A172 (cell line): Measurements from ENCODE around the gene MVD. TPM values are rescaled to one million over a fixed set of nuclear protein-coding genes. Genes with fewer than 3 reads are reported as not detected.

Source experiments
- DNase-seq: peaks from one replicate; pipeline ENCODE4 v3.0.0-alpha.2; 2015; ENCODE audit warnings: low spot score
- total RNA-seq: library from RNA; depleted of rRNA; stranded (reverse); fragments of >200 nt; shearing (Covaris generic); gene quantifications from 2 replicates; pipeline ENCODE4 v1.2.3, GENCODE V29; 2014

The MVD gene
- total RNA-seq, 1 experiment from 2014 or later = 53.8 TPM

- DNase-seq = no peak
Measured at GRCh38 chr16:88642881-88643643, 19.8 kb downstream of the MVD start.

- DNase-seq = no peak
Measured at GRCh38 chr16:88640498-88641247, 22.2 kb downstream of the MVD start.

GRCh38 chr16:88640039-88640495, 22.8 kb downstream of the MVD start:
- DNase-seq = no peak

- no peak for DNase-seq
Measured at GRCh38 chr16:88639231-88640038, 23.5 kb downstream of the MVD start.

DNA sequence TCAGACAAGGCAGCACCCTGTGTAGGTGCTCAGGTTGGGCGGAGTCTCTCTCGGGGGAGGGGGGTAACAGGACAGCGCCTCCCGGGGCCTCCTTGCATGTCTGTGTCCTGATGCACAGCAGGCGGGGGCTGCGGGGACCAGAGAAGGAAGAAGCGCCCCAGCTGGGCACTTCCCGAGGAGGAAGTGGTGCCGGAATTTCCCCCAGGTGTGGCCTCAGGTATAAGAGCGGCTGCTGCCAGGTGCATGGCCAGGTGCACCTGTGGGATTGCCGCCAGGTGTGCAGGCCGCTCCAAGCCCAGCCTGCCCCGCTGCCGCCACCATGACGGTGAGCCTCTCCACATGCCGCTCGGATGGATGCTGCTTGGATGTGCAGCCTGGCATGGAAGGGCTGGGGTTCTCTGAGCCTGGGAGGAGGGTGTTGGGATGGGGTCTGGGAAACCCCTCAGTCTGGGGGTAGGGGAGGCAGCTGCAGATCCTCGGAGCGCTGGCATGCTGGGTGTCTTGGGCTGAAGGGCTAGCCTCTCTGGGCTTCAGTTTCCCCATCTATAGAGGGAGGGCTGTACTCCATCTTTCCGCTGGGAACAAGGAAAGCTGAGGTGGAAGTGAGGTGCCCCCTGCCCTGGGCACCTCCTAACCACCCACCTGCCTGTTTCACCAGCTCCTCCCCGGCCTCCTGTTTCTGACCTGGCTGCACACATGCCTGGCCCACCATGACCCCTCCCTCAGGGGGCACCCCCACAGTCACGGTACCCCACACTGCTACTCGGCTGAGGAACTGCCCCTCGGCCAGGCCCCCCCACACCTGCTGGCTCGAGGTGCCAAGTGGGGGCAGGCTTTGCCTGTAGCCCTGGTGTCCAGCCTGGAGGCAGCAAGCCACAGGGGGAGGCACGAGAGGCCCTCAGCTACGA, 24.3 kb downstream of the MVD start, which contains the start of gene IL17C:
TSS of gene IL17C (plus strand) at position 250 of the 908 bp plus-strand sequence. CDS start at position 320, 70 bp downstream.
- DNase-seq = no peak

- DNase-seq = no peak
Measured at GRCh38 chr16:88636488-88637265, 26.2 kb downstream of the MVD start.

DNA sequence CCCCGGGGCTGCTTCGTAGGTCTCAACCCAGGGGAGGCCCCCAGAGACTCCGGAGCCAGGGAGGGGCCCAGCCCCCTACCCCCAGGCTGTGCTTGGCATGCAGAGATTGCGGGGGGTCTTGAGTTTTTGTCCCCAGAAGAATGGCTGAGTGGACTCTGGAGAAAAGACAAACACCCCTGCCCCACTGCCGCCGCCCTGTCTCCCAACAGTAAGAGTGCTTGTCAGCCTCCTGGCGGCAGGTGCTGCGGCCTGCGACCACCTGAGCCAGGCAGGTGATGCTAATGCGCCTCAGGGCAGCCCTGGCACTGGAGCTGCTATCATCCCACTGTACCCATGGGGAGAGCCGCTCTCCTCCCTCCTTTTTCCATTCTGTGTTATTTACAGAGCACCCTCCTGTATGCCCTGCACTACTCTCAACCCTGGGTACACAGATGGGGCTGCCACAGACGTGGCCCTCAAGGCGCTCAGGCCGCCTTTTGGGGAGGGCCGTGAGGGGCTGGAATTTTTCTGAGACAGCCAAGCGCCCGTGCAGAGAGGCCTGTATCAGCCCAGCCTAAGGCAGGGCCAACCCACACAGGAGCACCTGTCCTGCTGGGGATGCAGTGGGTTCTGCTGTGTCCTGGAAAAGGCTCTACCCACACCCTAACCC, 27.1 kb downstream of the MVD start:
- no peak for DNase-seq

GRCh38 chr16:88634994-88635670, 27.8 kb downstream of the MVD start:
- no peak for DNase-seq

DNA sequence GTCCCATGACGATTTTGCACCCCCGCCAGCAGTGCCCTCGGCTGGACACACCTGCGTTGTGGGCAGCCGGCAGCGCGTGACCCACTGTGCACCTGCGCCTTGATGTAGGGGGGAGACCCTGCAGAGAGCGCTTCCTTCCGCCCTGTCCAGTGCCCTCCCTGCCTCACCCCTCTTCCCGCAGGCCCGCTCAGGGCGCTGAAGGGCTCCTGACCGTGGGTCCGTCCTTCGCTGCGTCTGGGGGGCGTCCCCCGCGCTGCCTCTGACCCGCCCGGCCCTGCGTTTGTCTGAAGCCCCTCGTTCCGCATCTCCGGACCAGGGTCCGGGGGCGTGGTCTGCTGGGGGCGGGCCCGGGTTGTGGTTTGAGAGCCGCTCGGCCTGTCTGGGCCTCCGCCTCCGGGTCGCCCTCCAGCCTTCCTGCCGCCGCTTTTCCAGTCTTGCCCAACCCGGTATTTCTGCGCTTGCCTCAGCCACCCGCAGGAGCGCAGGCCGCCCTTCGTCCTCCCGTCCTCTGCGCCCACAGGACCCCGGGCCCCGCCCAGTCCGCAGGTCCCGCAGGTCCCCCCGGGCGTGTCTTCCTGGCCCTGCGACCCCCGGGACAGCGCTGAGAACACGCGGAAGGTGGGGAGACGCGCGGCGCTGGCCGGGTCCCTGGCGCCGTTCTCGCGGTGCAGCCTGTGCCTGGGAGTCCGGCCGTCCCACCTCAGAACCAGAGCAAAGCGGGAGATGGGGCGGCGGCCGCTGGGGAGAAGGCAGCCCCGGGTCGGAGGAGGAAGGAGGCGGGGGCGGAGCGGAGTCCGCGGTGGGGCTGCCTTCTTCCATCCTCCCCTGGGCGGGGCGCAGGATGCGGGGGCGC, 28.5 kb downstream of the MVD start:
- no peak for DNase-seq

- DNase-seq = peak; percentile 51
Measured at GRCh38 chr16:88633684-88634140, 29.2 kb downstream of the MVD start.

DNA sequence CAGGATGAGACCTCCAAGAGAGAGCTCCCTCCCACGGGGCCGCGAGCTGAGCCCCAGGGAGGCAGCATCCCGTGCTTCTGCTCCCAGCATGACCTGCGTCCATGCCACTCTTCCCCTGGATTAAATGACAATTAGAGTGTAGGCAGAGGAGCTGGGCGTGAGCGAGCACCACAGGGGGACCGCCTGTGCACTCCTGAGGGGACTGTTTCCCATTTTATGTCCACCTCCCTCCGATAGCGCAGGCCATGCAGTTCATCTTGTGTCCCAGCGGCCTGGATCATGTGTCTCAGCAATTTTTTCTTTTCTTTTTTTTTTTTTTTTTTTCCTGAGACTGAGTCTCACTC, 30.3 kb downstream of the MVD start:
- no peak for DNase-seq

DNA sequence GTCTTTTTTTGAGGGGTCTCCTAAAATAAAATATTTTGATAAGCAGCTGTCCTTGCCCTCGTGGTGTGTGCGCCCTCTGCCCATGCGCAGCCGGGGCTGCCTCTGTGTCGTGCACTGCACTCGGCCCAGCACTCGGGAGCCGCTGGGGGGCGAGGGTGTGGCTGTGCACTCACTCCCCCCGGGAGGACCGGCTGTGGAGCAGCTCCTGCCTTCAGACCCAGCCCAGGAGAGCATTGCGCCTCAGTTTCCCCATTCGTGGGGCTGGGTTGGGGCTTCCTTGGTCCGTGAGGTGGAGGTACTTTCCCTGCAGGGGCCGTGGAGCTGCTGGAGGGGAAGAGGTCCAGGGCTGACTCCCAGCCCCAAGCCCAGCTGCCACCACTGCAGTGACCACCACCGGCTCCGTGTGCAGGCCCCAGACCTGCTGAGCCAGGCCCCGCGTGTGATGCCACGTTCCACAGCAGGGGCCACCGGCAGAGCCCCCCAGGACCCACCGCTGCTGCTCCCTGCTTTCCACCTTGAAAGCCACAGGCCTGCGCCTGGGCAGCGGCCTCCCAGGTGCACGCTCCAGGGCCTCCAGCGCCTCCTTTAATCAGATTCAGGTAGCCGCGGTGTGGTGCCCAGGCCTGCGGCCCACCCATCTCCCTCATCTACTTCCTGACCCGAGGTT, 30.8 kb downstream of the MVD start:
- DNase-seq = no peak

DNA sequence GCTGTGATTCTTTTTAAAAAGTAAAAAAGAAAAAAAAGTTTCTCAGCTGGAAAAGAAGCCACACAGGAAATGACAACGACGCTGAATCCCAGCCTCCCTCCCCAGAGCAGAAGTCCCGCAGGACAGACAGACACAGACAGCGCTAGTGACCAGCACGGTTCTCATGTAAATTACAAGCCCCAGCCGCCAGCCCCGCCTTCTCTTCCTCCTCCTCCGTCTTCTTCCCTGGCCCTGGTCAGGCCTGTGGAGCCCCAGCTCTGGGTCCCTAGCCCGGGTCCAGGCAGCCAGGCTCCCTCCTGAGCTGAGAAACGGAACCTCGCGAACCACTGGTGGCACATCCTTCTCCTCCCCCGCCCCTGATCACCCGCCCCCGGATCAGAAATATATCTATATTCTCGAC, 31.5 kb downstream of the MVD start:
- DNase-seq = no peak

GRCh38 chr16:88630941-88631340, 31.9 kb downstream of the MVD start:
- DNase-seq = no peak

DNA sequence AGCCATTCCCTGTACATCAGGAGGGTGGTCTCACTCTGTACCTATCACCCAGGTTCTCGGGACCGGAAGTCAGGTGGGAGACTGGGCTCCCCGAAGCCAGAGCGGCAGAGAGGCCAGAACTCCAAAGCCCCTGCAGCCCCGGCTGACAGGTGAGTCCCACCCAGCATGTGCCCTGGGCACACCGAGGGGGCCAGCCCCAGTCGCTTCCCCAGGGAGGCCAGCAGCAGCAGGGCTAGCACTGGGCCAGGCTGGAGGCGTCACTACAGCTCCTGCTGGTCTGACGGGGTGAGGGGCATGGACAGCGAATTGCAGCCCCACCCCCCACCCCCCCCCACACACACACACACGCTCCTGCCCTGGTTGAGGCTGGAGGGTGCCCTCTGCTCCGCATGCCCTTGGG, 32.5 kb downstream of the MVD start:
- no peak for DNase-seq

DNA sequence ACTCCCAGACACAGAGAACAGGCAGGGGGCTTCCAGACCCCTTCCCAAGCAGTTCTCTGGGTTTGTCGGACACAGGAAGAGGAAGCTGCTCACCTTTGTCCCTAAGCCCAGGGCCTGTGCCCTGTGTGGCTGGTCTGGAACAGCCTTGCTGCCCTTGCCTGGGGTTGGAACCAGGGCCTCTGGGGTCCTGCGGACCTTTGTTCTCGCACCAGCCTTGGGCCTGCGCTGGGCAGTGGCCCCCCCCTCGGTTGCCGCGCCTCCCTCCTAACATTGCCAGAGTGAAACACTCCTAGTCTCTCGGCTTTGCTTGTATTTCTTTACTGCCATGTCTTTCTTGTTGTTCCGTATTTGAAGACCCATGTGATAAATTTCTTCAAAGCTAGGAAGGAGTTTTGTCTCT, 33.1 kb downstream of the MVD start:
- DNase-seq = no peak

GRCh38 chr16:88628512-88628974, 34.3 kb downstream of the MVD start:
- peak; percentile 35 for DNase-seq
